Measurements from ENCODE around the gene CHN1. TPM values are rescaled to one million over a fixed set of nuclear protein-coding genes. Genes with fewer than 3 reads are reported as not detected.

The CHN1 gene
- total and polyA plus RNA-seq, 2 of the 8 experiments (the other 6 are each of a cell fraction or from before 2014, with no cell fraction given): 54.0 to 65.7 TPM

DNA sequence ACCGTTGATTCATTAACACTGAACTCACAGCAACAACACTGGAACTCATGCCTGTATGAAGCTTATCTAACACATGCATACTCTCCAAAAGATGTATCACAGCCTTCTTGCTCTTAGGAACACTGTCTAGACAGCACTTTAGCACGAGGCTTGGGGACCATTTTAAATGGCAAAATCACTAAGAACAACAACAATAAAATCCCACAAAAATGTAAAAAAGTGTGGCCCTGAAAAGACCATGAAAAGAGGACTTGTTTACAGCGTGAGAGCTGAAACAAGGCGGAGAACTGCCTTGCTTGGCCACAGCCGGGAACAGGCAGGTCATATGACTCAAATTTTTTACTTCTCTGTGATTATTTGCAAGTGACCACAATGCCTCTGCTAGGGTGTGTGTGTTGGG, 48.1 kb downstream of the CHN1 start (continued):
- no peak for TF ChIP-seq ASH2L (IDR thresholded peaks at IDR 0.05; ENCODE audit: low read length)

All from H1 (cell line).